HUDEP-2 (cell line): Measurements from ENCODE around the gene CEBPA.

Source experiments
- DNase-seq, 76 experiments: peaks; one replicate each; lab custom pipeline; 2025; ENCODE audit not compliant: unreplicated experiment in 76 of 76; lab: John Stamatoyannopoulos, UW

Gene CEBPA

GRCh38 chr19:33252418-33252962, 49.8 kb downstream of the CEBPA start:
- DNase-seq: no peak

- DNase-seq: no peak
These were observed 50.7 kb downstream of the CEBPA start for GRCh38 chr19:33251526-33252090.

- no peak for DNase-seq
These were observed 51.3 kb downstream of the CEBPA start for GRCh38 chr19:33251076-33251475.

GRCh38 chr19:33250500-33250899, 51.8 kb downstream of the CEBPA start:
- no peak for DNase-seq
